HEK293 (cell line): ENCODE data around the gene MARF1.

Experiments
- BCL6B ChIP-seq: fragments of 450-650 bp; formaldehyde crosslinking; IDR thresholded peaks from 2 replicates; pipeline ENCODE4 v1.5.1; 2017; ENCODE audit warnings: missing biosample characterization, missing genetic modification characterization
- CTCF ChIP-seq: fragments of 450-650 bp; formaldehyde crosslinking; IDR thresholded peaks from 2 replicates; pipeline ENCODE4 v1.5.1; 2016; ENCODE audit warnings: missing biosample characterization, missing genetic modification characterization
- KLF10 ChIP-seq: fragments of 450-650 bp; IDR thresholded peaks from 2 replicates; pipeline ENCODE4 v1.5.1; 2018; ENCODE audit warnings: missing biosample characterization, mild to moderate bottlenecking, missing genetic modification characterization
- ZNF175 ChIP-seq: fragments of 450-650 bp; formaldehyde crosslinking; IDR thresholded peaks from 2 replicates; pipeline ENCODE4 v1.5.1; 2016; ENCODE audit warnings: missing biosample characterization, missing genetic modification characterization
- ZNF274 ChIP-seq, 2 experiments: fragments of 200-500 bp in 1 of 2; fragments of 450-650 bp in 1 of 2; sonication (Bioruptor generic) in 1 of 2; formaldehyde crosslinking in 1 of 2; IDR thresholded peaks; 2 replicates each; pipeline versions ENCODE4 v1.5.1 to v1.6.1; 2014 to 2016; ENCODE audit warnings: borderline replicate concordance in 1 of 2, inconsistent platforms in 1 of 2, low read length in 1 of 2, missing biosample characterization in 1 of 2, missing genetic modification characterization in 1 of 2

GRCh38 chr16:15581127-15581815, 61.7 kb downstream of the MARF1 start:
- TF ChIP-seq ZNF274 (IDR thresholded peaks at IDR 0.05; ENCODE audit: low read length) = no peak
- TF ChIP-seq ZNF274 (tag by site-specific recombination; IDR thresholded peaks at IDR 0.05; ENCODE audit: borderline replicate concordance) = no peak
- no peak for TF ChIP-seq CTCF (tag by site-specific recombination)
- TF ChIP-seq KLF10 (tag by site-specific recombination) = no peak
- TF ChIP-seq BCL6B (tag by site-specific recombination) = no peak
- no peak for TF ChIP-seq ZNF175 (tag by site-specific recombination)
